GM19463 (cell line): Measurements from ENCODE around the gene BAG5.

Source experiments
- ATAC-seq: cut with Tn5 transposase; IDR thresholded peaks from one replicate; pipeline ENCODE4 v1.9.1; 2021; ENCODE audit warnings: mild to moderate bottlenecking, moderate library complexity; ENCODE audit not compliant: unreplicated experiment

The BAG5 gene

GRCh38 chr14:103535891-103536565 is 26.4 kb downstream of the BAG5 start:
- no peak for ATAC-seq

- ATAC-seq, result no peak
Observed at GRCh38 chr14:103535081-103535890, 27.2 kb downstream of the BAG5 start.

- ATAC-seq, result no peak
Observed at GRCh38 chr14:103534576-103535061, 27.8 kb downstream of the BAG5 start.

- no peak for ATAC-seq
Observed at GRCh38 chr14:103533999-103534575, 28.4 kb downstream of the BAG5 start.

GRCh38 chr14:103533137-103533998 is 29.1 kb downstream of the BAG5 start:
- ATAC-seq, result no peak

GRCh38 chr14:103532216-103533136 is 30.0 kb downstream of the BAG5 start:
- no peak for ATAC-seq

- no peak for ATAC-seq
Observed at GRCh38 chr14:103531421-103532215, 30.8 kb downstream of the BAG5 start.

GRCh38 chr14:103530831-103531230 is 31.6 kb downstream of the BAG5 start:
- no peak for ATAC-seq

GRCh38 chr14:103530390-103530789 is 32.1 kb downstream of the BAG5 start:
- no peak for ATAC-seq

GRCh38 chr14:103529383-103530365 is 32.8 kb downstream of the BAG5 start:
- no peak for ATAC-seq

- ATAC-seq, result peak; percentile 33
Observed at GRCh38 chr14:103528587-103529382, 33.7 kb downstream of the BAG5 start, which contains the start of gene TRMT61A. Gene TRMT61A, plus strand, starts transcription at chr14:103529196. Its CDS starts 783 bp downstream, at chr14:103529979.

GRCh38 chr14:103528146-103528586 is 34.3 kb downstream of the BAG5 start:
- ATAC-seq, result no peak

- ATAC-seq, result peak; percentile 86
Observed at GRCh38 chr14:103527408-103528145, 34.9 kb downstream of the BAG5 start.

GRCh38 chr14:103526914-103527248 is 35.6 kb downstream of the BAG5 start:
- no peak for ATAC-seq

- no peak for ATAC-seq
Observed at GRCh38 chr14:103526247-103526913, 36.1 kb downstream of the BAG5 start.
